GM23248 (cell line): ENCODE results near the gene FAM72A. TPM values are rescaled to one million over a fixed set of nuclear protein-coding genes. Genes with fewer than 3 reads are reported as not detected.
"Not testable (repeated sequence)": the region's sequence is repeated elsewhere in the genome, so short reads cannot be mapped to it uniquely, and the experiment has no call there.

Experiments used
- DNase-seq: peaks from one replicate; pipeline ENCODE4 v3.0.0-alpha.2; 2015
- H2AFZ ChIP-seq: fragments of 200-600 bp; sonication (generic); 2 replicates; pipeline ENCODE4 v1.6.1; 2016; ENCODE audit warnings: antibody characterized with exemption
- H3F3A ChIP-seq: fragments of 200-600 bp; sonication (generic); 2 replicates; pipeline ENCODE4 v1.6.1; 2016; ENCODE audit warnings: mild to moderate bottlenecking, antibody characterized with exemption, mixed run types; ENCODE audit not compliant: insufficient read depth
- H3K27ac ChIP-seq: fragments of 200-600 bp; sonication (generic); 2 replicates; pipeline ENCODE4 v1.5.1; 2016; ENCODE audit warnings: mild to moderate bottlenecking
- H3K27me3 ChIP-seq: fragments of 200-600 bp; sonication (generic); replicated peaks from 2 replicates; pipeline ENCODE4 v1.6.1; 2016; ENCODE audit warnings: mild to moderate bottlenecking; ENCODE audit not compliant: insufficient read depth
- H3K36me3 ChIP-seq: fragments of 200-600 bp; sonication (generic); 2 replicates; pipeline ENCODE4 v1.6.1; 2016; ENCODE audit warnings: low read depth, mild to moderate bottlenecking
- H3K4me1 ChIP-seq: fragments of 200-600 bp; sonication (generic); 2 replicates; pipeline ENCODE4 v1.6.1; 2016; ENCODE audit warnings: mild to moderate bottlenecking; ENCODE audit not compliant: insufficient read depth
- H3K4me2 ChIP-seq: fragments of 200-600 bp; sonication (generic); one replicate; pipeline ENCODE4 v1.6.1; 2016; ENCODE audit warnings: mild to moderate bottlenecking; ENCODE audit not compliant: unreplicated experiment
- H3K4me3 ChIP-seq: fragments of 200-600 bp; sonication (generic); 2 replicates; pipeline ENCODE4 v1.5.1; 2016; ENCODE audit warnings: mild to moderate bottlenecking
- H3K79me2 ChIP-seq: fragments of 200-600 bp; sonication (generic); 2 replicates; pipeline ENCODE4 v1.6.1; 2016; ENCODE audit warnings: mild to moderate bottlenecking; ENCODE audit not compliant: insufficient read depth
- H3K9ac ChIP-seq: fragments of 200-600 bp; sonication (generic); 2 replicates; pipeline ENCODE4 v1.6.1; 2016; ENCODE audit warnings: mild to moderate bottlenecking
- H3K9me2 ChIP-seq: fragments of 200-600 bp; sonication (generic); 2 replicates; pipeline ENCODE4 v1.6.1; 2016; ENCODE audit warnings: mixed run types, mild to moderate bottlenecking, moderate library complexity; ENCODE audit not compliant: insufficient read depth
- H3K9me3 ChIP-seq: fragments of 200-600 bp; sonication (generic); one replicate; pipeline ENCODE4 v1.6.1; 2017; ENCODE audit warnings: low read depth
- H4K20me1 ChIP-seq: fragments of 200-600 bp; sonication (generic); 2 replicates; pipeline ENCODE4 v1.6.0; 2016; ENCODE audit not compliant: insufficient read depth
- WGBS, 2 experiments: methylation state at CpG; one replicate each; pipeline ENCODE4 v1.1.6; 2015 to 2017; ENCODE audit warnings: low lambda C conversion rate in 2 of 2, low coverage in 1 of 2; ENCODE audit errors: missing lambda C conversion rate in 2 of 2; 5-methylcytosine and 5-hydroxymethylcytosine counted together
- in situ Hi-C: fragments of 300-500 bp; cut with MboI; formaldehyde crosslinking; loops from 2 replicates; pipeline ENCODE4 v1.15.0; 2020
- polyA plus RNA-seq: library from polyadenylated mRNA; unstranded; fragments of >200 nt; fragmentation: Nextera tagmentation; extraction: Ambion mirVana; gene quantifications from 2 replicates; pipeline ENCODE4 v1.2.1, GENCODE V29; 2016
- total RNA-seq: library from RNA; depleted of rRNA; stranded (reverse); fragments of >200 nt; shearing (Covaris generic); gene quantifications from 2 replicates; pipeline ENCODE4 v1.2.3, GENCODE V29; 2014

The FAM72A gene
- total and polyA plus RNA-seq, 2 experiments from 2014 or later, result 2.5 to 3.1 TPM

DNA sequence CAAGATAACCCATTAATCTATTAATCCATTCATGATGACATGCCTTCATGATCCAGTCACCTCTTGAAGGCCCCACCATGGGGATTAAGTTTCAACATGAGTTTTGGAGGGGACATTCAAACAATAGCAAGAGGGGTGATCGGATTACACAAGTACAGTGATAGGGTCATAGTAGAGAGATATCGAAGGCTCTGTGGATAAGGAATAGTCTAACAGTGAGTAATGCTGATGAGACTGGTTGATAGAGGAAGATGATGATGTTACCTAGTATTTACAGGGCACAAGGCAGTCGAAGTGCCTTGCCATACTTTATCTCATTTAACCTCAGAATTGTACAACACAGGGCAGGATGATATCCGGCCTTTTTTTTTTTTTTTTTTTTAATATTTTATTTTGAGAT is 18.9 kb upstream of the FAM72A start:
- in situ Hi-C loops, H3K27ac ChIP-seq, H3K36me3 ChIP-seq, H3K9me3 ChIP-seq, H3K9ac ChIP-seq, H2AFZ ChIP-seq, H3K27me3 ChIP-seq, H3K4me3 ChIP-seq, H3K9me2 ChIP-seq, H4K20me1 ChIP-seq, DNase-seq, H3F3A ChIP-seq, H3K4me1 ChIP-seq, H3K4me2 ChIP-seq: not testable (repeated sequence)
- H3K79me2 ChIP-seq, result peaks cover 14% of the 10 kb centered on the region
- no CpG with 5 or more reads among the region's 4 CpGs for WGBS, 2 experiments

DNA sequence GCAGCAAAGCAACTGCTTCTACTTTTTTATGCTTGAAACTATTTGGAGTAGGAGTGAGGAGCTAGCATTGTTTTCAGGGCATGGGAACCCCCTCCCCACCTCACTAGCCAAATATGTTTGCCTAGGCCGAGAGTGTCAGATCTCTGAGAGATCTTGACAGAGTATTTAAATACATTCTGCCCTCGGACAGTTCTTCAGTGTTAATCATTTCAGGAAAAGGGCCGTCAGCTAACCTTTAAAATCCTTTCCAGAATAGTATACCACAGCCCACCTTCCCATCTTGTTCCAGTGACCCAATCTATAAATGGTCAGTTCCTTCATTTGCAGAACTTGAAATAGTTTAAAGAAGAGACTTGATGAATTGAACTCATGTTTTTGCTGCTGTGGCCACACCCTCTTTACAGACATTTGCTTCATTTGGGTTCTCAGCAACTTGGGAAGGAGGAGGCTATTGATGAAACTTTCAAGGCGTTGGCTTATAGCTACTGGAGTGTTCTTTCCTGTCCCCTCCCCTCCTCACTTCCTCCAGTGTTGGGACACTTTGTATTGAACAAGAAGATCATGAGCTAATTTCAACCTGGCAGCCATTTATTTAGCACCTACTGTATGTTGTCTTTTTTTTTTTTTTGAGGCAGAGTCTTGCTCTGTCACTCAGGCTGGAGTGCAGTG is 17.8 kb upstream of the FAM72A start:
- H3K27ac ChIP-seq, in situ Hi-C loops, H3K36me3 ChIP-seq, H3K9ac ChIP-seq, H3F3A ChIP-seq, H3K4me2 ChIP-seq, H3K27me3 ChIP-seq, H3K9me2 ChIP-seq, H2AFZ ChIP-seq, H4K20me1 ChIP-seq, H3K9me3 ChIP-seq, H3K4me3 ChIP-seq, H3K4me1 ChIP-seq: not testable (repeated sequence)
- 61 to 64% methylated on average over 4 of the region's 4 CpGs for WGBS, 2 experiments
- H3K79me2 ChIP-seq, result peaks cover 17% of the 10 kb centered on the region
- peak; percentile 1 for DNase-seq

DNA sequence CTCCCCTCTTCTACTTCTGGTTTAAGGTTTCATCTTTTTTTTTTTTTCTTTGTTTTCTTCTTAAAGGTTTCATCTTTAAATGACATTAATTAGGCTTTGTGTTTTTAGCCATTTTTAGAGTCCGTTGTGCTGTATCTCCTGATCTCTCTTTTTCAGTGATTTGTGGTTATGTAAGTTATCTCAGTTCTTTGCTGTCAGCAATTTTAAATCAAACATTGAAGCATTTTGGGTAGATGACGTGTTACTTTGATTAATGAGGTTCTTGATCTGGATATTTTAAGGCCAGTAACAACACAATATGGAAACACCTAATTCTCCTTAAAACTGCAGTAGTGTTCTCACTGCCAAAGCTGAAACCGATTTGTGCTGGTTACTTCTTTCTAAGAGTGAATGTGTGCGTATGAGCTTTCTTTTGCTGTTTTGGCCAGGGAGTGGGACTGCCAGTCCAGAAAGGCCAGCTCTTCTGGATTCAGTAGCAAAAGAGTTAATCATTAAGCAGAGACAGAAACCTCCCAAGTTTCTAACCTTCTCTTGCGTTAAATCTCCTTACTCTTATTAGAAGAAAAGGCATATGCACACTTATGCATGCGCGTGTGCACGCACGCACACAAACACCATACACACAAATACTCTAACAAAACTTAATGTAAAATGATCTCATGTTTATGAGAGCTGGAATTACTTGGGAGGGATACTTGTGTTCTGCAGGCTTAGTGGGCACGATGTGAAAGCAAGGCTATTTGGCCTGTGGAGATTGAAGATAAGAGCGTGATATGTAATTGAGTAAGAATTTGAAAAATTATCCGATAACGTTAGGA is 17.1 kb upstream of the FAM72A start:
- H3K36me3 ChIP-seq, H3K9me3 ChIP-seq, H3K9ac ChIP-seq, H3K9me2 ChIP-seq, DNase-seq, H3K27me3 ChIP-seq, H3K27ac ChIP-seq, H3K4me3 ChIP-seq, H3K4me2 ChIP-seq, H2AFZ ChIP-seq, H3K4me1 ChIP-seq, in situ Hi-C loops, H4K20me1 ChIP-seq, H3F3A ChIP-seq: not testable (repeated sequence)
- H3K79me2 ChIP-seq, result peaks cover 17% of the 10 kb centered on the region
- 46 to 55% methylated on average over 5 to 7 of the region's 13 CpGs for WGBS, 2 experiments

DNA sequence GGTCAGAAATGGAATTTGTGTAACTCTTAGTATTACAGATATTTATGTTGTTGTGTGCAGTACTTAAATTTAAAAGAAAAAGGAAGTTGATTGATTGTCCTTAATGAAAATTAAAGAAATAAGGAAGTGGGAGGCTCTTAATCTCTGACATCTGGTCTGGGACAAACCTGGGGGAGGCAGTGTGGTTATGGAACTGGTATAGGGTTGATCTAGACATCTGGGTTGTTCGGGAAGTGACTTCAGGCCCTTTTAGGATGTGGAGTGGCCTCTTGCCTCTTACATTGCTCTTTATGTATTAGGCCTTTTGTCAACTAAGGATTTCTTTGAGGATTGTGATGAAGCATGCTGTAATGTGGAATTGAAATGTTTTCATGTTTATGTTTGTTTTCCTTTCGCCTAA is 16.1 kb upstream of the FAM72A start:
- in situ Hi-C loops, result not testable (repeated sequence)

DNA sequence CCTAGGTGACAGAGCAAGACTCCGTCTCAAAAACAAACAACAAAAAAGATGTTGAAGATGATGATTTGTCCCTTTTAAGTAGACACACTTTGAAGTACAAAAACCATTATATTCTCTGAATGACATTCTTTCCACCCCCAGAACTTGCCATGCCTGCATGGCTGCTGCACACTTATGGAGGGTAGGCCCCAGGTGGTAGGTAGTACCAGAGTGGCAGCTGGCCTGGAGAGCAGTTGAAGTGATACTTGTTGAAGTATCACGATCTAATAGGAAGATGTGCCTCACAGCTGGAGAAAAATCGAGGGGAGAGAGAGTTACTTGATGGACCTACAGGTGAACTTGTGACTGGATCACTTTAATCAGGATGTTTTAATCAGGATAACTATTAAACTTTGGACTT is 15.6 kb upstream of the FAM72A start:
- H3K27me3 ChIP-seq, H3K27ac ChIP-seq, DNase-seq, H2AFZ ChIP-seq, H3K4me2 ChIP-seq, H3K9me2 ChIP-seq, H3K4me1 ChIP-seq, H3F3A ChIP-seq, H4K20me1 ChIP-seq, H3K9me3 ChIP-seq, H3K4me3 ChIP-seq, H3K9ac ChIP-seq, in situ Hi-C loops, H3K36me3 ChIP-seq: not testable (repeated sequence)
- whole genome bisulfite sequencing, 2 experiments, result 100% methylated on average over 2 of the region's 3 CpGs
- peaks cover 17% of the 10 kb centered on the region for H3K79me2 ChIP-seq

More for the DNA sequence above, 16.1 kb upstream of the FAM72A start:
- H2AFZ ChIP-seq, H3K9me3 ChIP-seq, H3F3A ChIP-seq, H3K4me1 ChIP-seq, H3K27ac ChIP-seq, H3K9ac ChIP-seq, H4K20me1 ChIP-seq, H3K9me2 ChIP-seq, H3K4me2 ChIP-seq, H3K36me3 ChIP-seq, H3K27me3 ChIP-seq, H3K4me3 ChIP-seq, DNase-seq: not testable (repeated sequence)
- peaks cover 14% of the 10 kb centered on the region for H3K79me2 ChIP-seq
- WGBS, 2 experiments, result no CpG with 5 or more reads among the region's 2 CpGs

DNA sequence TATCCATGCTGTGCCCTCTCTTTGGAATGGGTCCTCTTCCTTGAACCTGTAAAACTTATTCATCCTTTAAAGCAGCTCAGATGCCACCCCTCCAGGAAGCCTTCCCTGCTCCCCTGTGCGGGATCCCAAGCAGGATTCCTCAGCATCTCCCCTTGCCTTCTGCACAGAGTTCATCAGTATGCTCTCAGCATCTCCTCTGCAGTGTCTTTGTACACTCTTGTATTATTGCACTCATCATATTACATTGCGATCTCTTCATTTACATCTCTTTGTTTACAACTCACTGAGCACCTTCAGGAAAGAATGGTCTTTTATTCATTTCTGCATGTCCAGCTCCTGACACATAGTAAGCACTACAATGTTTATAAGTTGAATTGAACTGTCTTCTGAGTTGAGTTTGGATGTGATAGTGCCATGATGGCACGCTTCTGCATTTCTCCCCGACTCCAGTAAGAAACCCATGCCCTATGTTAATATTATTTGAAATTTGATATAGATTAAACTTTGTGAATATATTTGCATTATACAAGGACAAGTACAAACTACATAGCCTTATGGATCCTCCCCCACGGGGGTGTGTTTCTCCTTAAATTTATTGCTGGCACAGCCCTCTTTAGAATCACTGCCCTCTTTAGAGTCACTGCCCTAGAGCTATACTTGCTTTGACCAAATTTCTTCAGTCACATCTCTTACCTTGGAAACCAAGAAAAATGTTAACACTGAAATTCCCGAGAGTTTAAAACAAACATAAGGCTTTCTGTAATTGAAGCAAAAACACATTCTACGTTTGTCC is 13.2 kb upstream of the FAM72A start:
- H3K79me2 ChIP-seq, result peaks cover 16% of the 10 kb centered on the region
- DNase-seq, in situ Hi-C loops, H3K4me3 ChIP-seq, H3K27ac ChIP-seq, H3K27me3 ChIP-seq, H3K9me2 ChIP-seq, H3K9me3 ChIP-seq, H3K36me3 ChIP-seq, H3F3A ChIP-seq, H4K20me1 ChIP-seq, H3K4me1 ChIP-seq, H3K4me2 ChIP-seq, H2AFZ ChIP-seq, H3K9ac ChIP-seq: not testable (repeated sequence)
- 96 to 100% methylated on average over 4 to 5 of the region's 7 CpGs for WGBS, 2 experiments

DNA sequence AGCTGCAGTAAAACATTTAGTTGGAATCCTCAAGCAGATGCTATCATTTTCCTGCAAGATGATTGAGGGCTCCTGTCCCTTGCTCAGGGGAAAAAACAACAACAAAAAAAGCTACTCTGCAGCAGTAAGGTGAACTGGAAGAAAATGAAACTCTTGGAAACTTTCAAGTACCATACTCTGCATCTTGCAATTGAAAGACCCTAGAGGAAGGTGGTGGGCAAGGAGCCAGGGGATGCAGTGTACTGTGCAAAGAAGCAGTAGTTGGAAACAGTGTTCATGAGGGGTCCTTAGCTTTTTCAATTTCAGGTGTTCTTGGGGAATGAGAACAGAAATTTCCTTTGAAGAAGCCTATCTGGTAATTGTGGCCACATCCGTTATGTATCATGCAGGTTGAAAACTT is 8.2 kb upstream of the FAM72A start:
- H3F3A ChIP-seq, H4K20me1 ChIP-seq, H3K4me2 ChIP-seq, H3K9me2 ChIP-seq, H3K27ac ChIP-seq, H3K27me3 ChIP-seq, H3K36me3 ChIP-seq, H2AFZ ChIP-seq, H3K9me3 ChIP-seq, DNase-seq, H3K4me3 ChIP-seq, H3K4me1 ChIP-seq, in situ Hi-C loops, H3K9ac ChIP-seq: not testable (repeated sequence)
- no CpG with 5 or more reads among the region's 1 CpG for WGBS, 2 experiments
- peaks cover 27% of the 10 kb centered on the region for H3K79me2 ChIP-seq
